ENCODE data around the gene AKAP8L. TPM values are rescaled to one million over a fixed set of nuclear protein-coding genes. Genes with fewer than 3 reads are reported as not detected.

The AKAP8L gene
- total RNA-seq, 1 experiment from 2014 or later, result 231 TPM

DNA sequence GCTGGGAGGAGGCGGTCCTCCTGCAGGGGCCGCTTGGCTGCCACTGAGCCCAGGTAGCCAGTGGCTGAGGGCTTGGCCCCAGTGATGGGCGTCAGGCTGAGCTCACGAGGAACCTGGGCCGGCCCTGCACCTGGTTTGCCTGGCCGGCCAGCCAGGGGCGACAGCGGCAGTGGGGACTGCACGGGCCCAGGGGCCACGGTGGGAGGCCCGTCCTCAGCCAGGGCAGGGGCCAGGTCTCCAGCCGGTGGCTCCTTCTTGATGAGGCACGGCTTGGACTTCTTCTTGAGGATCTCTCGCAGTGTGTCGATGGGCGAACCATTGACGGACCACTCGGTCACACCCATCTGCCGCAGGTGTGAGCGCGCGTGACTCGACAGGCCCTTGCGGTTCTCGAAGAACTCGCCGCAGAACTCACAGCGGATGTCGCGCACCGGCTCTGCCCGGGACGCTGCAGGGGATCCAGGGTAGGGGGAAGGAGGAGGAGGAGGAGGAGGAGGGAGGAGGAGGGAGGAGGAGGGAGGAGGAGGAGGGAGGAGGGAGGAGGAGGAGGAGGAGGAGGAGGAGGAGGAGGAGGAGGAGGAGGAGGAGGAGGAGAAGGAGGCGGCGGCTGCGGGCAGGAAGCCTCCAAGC, 6.6 kb upstream of the AKAP8L start:
- POLR2A ChIA-PET, result no interaction called here
- ATAC-seq (no peak), DNase-seq (ENCODE audit: low spot score) (no peak)
- TF ChIP-seq ZNF317 (CRISPR knock-in tag; IDR thresholded peaks at IDR 0.05; ENCODE audit: borderline replicate concordance, low read depth), result no peak
- TF ChIP-seq, protein P1, sequence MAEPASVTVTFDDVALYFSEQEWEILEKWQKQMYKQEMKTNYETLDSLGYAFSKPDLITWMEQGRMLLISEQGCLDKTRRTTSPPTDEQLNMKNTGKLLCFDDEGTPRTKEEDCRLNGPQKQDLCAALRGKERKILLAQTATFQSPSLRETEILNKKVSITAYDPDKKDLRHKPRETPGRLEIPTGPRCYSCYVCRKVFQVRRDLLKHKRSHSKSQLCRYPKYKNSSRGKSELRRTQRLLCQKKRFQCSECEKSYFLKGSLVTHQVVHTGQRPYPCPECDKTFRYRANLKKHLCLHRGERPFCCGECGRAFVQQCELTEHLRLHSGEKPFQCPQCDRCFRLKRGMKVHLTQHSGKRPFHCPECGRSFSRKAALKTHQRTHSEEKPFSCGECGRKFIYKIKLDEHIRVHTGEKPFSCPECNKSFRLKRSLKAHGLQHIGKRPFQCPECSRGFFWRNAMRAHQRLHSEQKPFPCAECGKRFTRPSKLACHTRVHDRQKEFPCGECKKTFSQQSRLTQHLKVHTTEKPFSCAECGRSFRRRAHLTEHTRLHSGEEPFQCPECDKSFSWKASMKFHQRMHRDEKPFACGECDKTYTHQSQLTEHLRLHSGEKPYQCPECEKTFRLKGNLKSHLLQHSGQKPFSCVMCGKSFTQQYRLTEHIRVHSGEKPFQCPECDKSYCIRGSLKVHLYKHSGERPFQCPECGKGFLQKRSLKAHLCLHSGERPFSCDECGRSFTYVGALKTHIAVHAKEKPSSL (CRISPR knock-in tag; conservative IDR thresholded peaks at IDR 0.05), result no peak
- no peak for TF ChIP-seq FOXJ3 (CRISPR knock-in tag; IDR thresholded peaks at IDR 0.05; ENCODE audit: borderline replicate concordance)
- no peak for TF ChIP-seq ZNF138 (CRISPR knock-in tag; conservative IDR thresholded peaks at IDR 0.05)
- no peak for TF ChIP-seq EMX1 (CRISPR knock-in tag; IDR thresholded peaks at IDR 0.05)
- TF ChIP-seq, protein P2, sequence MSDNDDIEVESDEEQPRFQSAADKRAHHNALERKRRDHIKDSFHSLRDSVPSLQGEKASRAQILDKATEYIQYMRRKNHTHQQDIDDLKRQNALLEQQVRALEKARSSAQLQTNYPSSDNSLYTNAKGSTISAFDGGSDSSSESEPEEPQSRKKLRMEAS (CRISPR knock-in tag; IDR thresholded peaks at IDR 0.05), result no peak
- TF ChIP-seq, protein P3, sequence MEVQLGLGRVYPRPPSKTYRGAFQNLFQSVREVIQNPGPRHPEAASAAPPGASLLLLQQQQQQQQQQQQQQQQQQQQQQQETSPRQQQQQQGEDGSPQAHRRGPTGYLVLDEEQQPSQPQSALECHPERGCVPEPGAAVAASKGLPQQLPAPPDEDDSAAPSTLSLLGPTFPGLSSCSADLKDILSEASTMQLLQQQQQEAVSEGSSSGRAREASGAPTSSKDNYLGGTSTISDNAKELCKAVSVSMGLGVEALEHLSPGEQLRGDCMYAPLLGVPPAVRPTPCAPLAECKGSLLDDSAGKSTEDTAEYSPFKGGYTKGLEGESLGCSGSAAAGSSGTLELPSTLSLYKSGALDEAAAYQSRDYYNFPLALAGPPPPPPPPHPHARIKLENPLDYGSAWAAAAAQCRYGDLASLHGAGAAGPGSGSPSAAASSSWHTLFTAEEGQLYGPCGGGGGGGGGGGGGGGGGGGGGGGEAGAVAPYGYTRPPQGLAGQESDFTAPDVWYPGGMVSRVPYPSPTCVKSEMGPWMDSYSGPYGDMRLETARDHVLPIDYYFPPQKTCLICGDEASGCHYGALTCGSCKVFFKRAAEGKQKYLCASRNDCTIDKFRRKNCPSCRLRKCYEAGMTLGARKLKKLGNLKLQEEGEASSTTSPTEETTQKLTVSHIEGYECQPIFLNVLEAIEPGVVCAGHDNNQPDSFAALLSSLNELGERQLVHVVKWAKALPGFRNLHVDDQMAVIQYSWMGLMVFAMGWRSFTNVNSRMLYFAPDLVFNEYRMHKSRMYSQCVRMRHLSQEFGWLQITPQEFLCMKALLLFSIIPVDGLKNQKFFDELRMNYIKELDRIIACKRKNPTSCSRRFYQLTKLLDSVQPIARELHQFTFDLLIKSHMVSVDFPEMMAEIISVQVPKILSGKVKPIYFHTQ (CRISPR knock-in tag; IDR thresholded peaks at IDR 0.05), result no peak
- TF ChIP-seq NR2C2 (CRISPR knock-in tag; IDR thresholded peaks at IDR 0.05), result no peak
- TF ChIP-seq PRRX2 (CRISPR knock-in tag; IDR thresholded peaks at IDR 0.05), result no peak
- TF ChIP-seq ZNF396 (CRISPR knock-in tag; IDR thresholded peaks at IDR 0.05; ENCODE audit: borderline replicate concordance), result no peak
- no peak for TF ChIP-seq ZNF232 (CRISPR knock-in tag; IDR thresholded peaks at IDR 0.05)
- no peak for TF ChIP-seq GTF2I (CRISPR knock-in tag; conservative IDR thresholded peaks at IDR 0.05)
- TF ChIP-seq, protein P4, sequence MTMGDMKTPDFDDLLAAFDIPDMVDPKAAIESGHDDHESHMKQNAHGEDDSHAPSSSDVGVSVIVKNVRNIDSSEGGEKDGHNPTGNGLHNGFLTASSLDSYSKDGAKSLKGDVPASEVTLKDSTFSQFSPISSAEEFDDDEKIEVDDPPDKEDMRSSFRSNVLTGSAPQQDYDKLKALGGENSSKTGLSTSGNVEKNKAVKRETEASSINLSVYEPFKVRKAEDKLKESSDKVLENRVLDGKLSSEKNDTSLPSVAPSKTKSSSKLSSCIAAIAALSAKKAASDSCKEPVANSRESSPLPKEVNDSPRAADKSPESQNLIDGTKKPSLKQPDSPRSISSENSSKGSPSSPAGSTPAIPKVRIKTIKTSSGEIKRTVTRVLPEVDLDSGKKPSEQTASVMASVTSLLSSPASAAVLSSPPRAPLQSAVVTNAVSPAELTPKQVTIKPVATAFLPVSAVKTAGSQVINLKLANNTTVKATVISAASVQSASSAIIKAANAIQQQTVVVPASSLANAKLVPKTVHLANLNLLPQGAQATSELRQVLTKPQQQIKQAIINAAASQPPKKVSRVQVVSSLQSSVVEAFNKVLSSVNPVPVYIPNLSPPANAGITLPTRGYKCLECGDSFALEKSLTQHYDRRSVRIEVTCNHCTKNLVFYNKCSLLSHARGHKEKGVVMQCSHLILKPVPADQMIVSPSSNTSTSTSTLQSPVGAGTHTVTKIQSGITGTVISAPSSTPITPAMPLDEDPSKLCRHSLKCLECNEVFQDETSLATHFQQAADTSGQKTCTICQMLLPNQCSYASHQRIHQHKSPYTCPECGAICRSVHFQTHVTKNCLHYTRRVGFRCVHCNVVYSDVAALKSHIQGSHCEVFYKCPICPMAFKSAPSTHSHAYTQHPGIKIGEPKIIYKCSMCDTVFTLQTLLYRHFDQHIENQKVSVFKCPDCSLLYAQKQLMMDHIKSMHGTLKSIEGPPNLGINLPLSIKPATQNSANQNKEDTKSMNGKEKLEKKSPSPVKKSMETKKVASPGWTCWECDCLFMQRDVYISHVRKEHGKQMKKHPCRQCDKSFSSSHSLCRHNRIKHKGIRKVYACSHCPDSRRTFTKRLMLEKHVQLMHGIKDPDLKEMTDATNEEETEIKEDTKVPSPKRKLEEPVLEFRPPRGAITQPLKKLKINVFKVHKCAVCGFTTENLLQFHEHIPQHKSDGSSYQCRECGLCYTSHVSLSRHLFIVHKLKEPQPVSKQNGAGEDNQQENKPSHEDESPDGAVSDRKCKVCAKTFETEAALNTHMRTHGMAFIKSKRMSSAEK (CRISPR knock-in tag; IDR thresholded peaks at IDR 0.05; ENCODE audit: borderline replicate concordance), result no peak
- H3K4me3 Mint-ChIP-seq, result no peak overlapping the region
- no peaks in the 10 kb centered on the region for H3K9me3 Mint-ChIP-seq
- peaks cover 35% of the 10 kb centered on the region for H3K36me3 Mint-ChIP-seq
- H3K27ac Mint-ChIP-seq, result no peak overlapping the region
- H3K27me3 Mint-ChIP-seq (ENCODE audit: low read depth), result no peaks in the 10 kb centered on the region
- CTCF ChIA-PET, result no interaction called here
- peaks cover 2% of the 10 kb centered on the region for H3K4me1 Mint-ChIP-seq

DNA sequence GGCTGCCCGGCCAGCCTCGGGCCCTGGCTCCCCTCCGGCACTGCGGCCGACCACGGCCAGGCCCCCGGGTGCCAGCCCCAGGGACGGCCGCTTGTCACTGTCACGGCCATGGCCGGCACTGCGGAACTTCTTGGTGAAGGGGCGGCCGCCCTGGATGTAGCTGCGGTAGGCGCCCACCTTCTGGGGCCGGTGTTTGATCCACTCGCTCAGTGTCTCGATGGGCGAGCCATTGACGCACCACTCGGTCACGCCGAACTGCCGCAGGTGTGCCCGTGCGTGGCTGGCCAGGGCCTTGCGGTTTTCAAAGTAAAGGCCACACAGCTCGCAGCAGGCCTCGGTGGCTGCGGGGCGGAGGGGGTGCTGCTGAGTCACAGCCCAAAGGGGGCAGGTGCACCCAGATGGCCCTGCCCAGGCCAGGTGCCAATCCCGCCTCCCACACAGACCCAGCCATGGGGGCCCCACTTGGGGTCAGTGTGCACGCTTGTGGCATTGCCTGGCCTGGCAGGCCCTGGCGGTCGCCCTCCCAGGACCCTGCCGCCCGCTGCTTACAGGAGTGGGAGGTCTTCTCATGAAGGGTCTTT, 6.0 kb upstream of the AKAP8L start:
- ATAC-seq, result no peak
- POLR2A ChIA-PET, result no interaction called here
- DNase-seq (ENCODE audit: low spot score), result no peak
- Mint-ChIP-seq H3K36me3 (peaks cover 35% of the 10 kb centered on the region), H3K4me3 (no peak overlapping the region), H3K27ac (no peak overlapping the region), H3K4me1 (no peaks in the 10 kb centered on the region), H3K9me3 (no peaks in the 10 kb centered on the region), H3K27me3 (ENCODE audit: low read depth) (no peaks in the 10 kb centered on the region)
- CTCF ChIA-PET, result no interaction called here
- TF ChIP-seq ZNF138 (CRISPR knock-in tag; conservative IDR thresholded peaks at IDR 0.05) (no peak), NFATC4 (CRISPR knock-in tag; IDR thresholded peaks at IDR 0.05) (no peak), FOXJ3 (CRISPR knock-in tag; IDR thresholded peaks at IDR 0.05; ENCODE audit: borderline replicate concordance) (no peak), JUN (CRISPR knock-in tag; IDR thresholded peaks at IDR 0.05) (no peak), PRRX2 (CRISPR knock-in tag; IDR thresholded peaks at IDR 0.05) (no peak), CREB1 (CRISPR knock-in tag; IDR thresholded peaks at IDR 0.05) (no peak), IRF2 (CRISPR knock-in tag; IDR thresholded peaks at IDR 0.05; ENCODE audit: borderline replicate concordance, low read depth) (no peak), FOXK1 (CRISPR knock-in tag; IDR thresholded peaks at IDR 0.05) (no peak)
- TF ChIP-seq, protein P5, sequence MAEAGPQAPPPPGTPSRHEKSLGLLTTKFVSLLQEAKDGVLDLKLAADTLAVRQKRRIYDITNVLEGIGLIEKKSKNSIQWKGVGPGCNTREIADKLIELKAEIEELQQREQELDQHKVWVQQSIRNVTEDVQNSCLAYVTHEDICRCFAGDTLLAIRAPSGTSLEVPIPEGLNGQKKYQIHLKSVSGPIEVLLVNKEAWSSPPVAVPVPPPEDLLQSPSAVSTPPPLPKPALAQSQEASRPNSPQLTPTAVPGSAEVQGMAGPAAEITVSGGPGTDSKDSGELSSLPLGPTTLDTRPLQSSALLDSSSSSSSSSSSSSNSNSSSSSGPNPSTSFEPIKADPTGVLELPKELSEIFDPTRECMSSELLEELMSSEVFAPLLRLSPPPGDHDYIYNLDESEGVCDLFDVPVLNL (CRISPR knock-in tag; IDR thresholded peaks at IDR 0.05; ENCODE audit: borderline replicate concordance, low read depth), result no peak
- TF ChIP-seq, protein P6, sequence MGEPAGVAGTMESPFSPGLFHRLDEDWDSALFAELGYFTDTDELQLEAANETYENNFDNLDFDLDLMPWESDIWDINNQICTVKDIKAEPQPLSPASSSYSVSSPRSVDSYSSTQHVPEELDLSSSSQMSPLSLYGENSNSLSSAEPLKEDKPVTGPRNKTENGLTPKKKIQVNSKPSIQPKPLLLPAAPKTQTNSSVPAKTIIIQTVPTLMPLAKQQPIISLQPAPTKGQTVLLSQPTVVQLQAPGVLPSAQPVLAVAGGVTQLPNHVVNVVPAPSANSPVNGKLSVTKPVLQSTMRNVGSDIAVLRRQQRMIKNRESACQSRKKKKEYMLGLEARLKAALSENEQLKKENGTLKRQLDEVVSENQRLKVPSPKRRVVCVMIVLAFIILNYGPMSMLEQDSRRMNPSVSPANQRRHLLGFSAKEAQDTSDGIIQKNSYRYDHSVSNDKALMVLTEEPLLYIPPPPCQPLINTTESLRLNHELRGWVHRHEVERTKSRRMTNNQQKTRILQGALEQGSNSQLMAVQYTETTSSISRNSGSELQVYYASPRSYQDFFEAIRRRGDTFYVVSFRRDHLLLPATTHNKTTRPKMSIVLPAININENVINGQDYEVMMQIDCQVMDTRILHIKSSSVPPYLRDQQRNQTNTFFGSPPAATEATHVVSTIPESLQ (CRISPR knock-in tag; IDR thresholded peaks at IDR 0.05), result no peak
